ENCODE results near the gene CPM. TPM values are rescaled to one million over a fixed set of nuclear protein-coding genes. Genes with fewer than 3 reads are reported as not detected.

Gene CPM
- total and polyA plus RNA-seq, 2 of the 4 experiments (the other 2 are of a cell fraction): 2.0 to 8.8 TPM

DNA sequence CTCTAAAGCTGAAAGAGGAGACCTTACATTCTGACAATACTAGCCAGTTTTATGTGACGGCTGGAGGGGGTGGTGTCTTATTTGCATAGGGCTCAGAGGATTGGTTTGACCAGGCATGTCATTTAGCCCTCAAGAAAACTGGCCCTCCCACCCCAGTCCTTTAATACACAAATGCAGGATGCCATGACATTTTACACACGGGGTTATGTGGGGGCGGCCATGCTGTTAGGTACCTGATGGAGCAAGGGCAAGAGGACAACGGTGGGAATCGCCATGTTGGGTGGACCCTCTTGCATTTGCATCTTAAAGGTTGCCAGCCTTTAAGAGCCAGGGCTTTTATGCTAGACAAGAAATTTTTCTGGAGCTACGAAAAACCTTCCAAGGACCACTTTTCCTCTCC is 101.7 kb downstream of the CPM start:
- dilution Hi-C loops (cut with HindIII; ENCODE audit: low sequenced_read_pairs, unreplicated experiment): no loop called here
- Histone ChIP-seq H2BK15ac (ENCODE audit: low read depth, low read length) (no peak overlapping the region), H3K9me3 (ENCODE audit: control insufficient read depth, insufficient read depth, low read length) (no peaks in the 10 kb centered on the region), H3K9ac (ENCODE audit: low read depth, low read length) (no peak overlapping the region), H3K4me1 (ENCODE audit: control insufficient read depth, insufficient read depth, low read length) (peaks cover 2% of the 10 kb centered on the region), H3K79me1 (ENCODE audit: low read depth in 1 of 2, low read length in 2 of 2) (peaks cover 17 to 29% of the 10 kb centered on the region in 2 experiments), H3K9me1 (ENCODE audit: insufficient read depth, low read length) (0 out of 2 replicates have a peak, but pooled peaks cover 4% of the 10 kb centered on the region), H3K4ac (ENCODE audit: low read depth, low read length) (no peak overlapping the region), H2AFZ (replicated peaks; ENCODE audit: low read length, poor library complexity) (no peak overlapping the region), H2AK5ac (ENCODE audit: low read depth, low read length) (no peak overlapping the region), H2BK5ac (ENCODE audit: low read depth, low read length, poor library complexity, severe bottlenecking) (no peak overlapping the region), H2BK120ac (ENCODE audit: low read depth, low read length) (no peak overlapping the region), H3K56ac (ENCODE audit: extremely low read depth, insufficient read depth, low read length) (no peak overlapping the region), H4K5ac (ENCODE audit: low read depth, low read length) (no peak overlapping the region), H2AK9ac (replicated peaks; ENCODE audit: low read depth, low read length, poor library complexity) (no peak overlapping the region), H3K18ac (ENCODE audit: low read depth, low read length) (no peak overlapping the region), H3K27ac (ENCODE audit: insufficient read depth, low read length) (no peak overlapping the region), H3K23ac (ENCODE audit: low read depth, low read length) (no peak overlapping the region), H3K27me3 (ENCODE audit: control insufficient read depth, insufficient read depth, low read length) (no peaks in the 10 kb centered on the region), H2BK20ac (ENCODE audit: low read depth, low read length) (no peak overlapping the region), H3K14ac (replicated peaks; ENCODE audit: low read depth, low read length) (no peak overlapping the region), H4K8ac (ENCODE audit: low read depth in 2 of 2, low read length in 2 of 2) (no peak overlapping the region), H3K4me3 (ENCODE audit: insufficient read depth, low read depth, low read length) (no peak overlapping the region), H4K20me1 (ENCODE audit: insufficient read depth, low read length) (peaks cover 54% of the 10 kb centered on the region), H3K36me3 (ENCODE audit: control insufficient read depth, insufficient read depth, low read length) (peaks cover 51% of the 10 kb centered on the region), H3K4me2 (ENCODE audit: low read depth, low read length) (no peak overlapping the region), H4K91ac (ENCODE audit: insufficient read depth, low read depth, low read length) (no peak overlapping the region)
- BruUV-seq (replicated peaks): no TSS peak
- in situ Hi-C loops (cut with MboI; ENCODE audit: low sequenced_read_pairs): loop anchor here (25.0 kb wide), 1 partner anchor 756 kb away; the partner anchor contains the start of gene CCT2
- ChIA-PET POLR2A (ENCODE audit: unreplicated experiment) (no interaction called here), CTCF (interaction anchor here (0.6 to 1.9 kb wide), 4 partner anchors 8 to 359 kb away, joined by 3 to 4 read pairs (median 4); no protein-coding TSS in a partner anchor)
- WGBS, 2 experiments (ENCODE audit: extremely low coverage in 2 of 2, insufficient read length in 1 of 2): 88% methylated on average over 3 of the region's 6 CpGs; no CpG with 5 or more reads in 1 of the 2 experiments
- ATAC-seq (ENCODE audit: low read depth) (no peak), DNase-seq (no peak)
- TF ChIP-seq RAD21 (IDR thresholded peaks at IDR 0.05; ENCODE audit: low read length) (no peak), MXI1 (IDR thresholded peaks at IDR 0.05; ENCODE audit: borderline replicate concordance, low read depth, low read length) (no peak), RCOR1 (IDR thresholded peaks at IDR 0.05; ENCODE audit: insufficient replicate concordance, low read length) (no peak), CHD1 (IDR thresholded peaks at IDR 0.05; ENCODE audit: low read depth, low read length) (no peak), SMC3 (IDR thresholded peaks at IDR 0.05; ENCODE audit: low read depth, low read length) (no peak), NFE2L2 (IDR thresholded peaks at IDR 0.05; ENCODE audit: low read depth, low read length) (no peak), POLR2A (IDR thresholded peaks at IDR 0.05; ENCODE audit: low read depth, low read length) (no peak), MAZ (IDR thresholded peaks at IDR 0.05; ENCODE audit: borderline replicate concordance, low read depth, low read length) (no peak), BHLHE40 (IDR thresholded peaks at IDR 0.05; ENCODE audit: low read depth, low read length) (no peak), MAFK (IDR thresholded peaks at IDR 0.05; ENCODE audit: low read depth, low read length) (no peak)
- TF ChIP-seq, protein P1, sequence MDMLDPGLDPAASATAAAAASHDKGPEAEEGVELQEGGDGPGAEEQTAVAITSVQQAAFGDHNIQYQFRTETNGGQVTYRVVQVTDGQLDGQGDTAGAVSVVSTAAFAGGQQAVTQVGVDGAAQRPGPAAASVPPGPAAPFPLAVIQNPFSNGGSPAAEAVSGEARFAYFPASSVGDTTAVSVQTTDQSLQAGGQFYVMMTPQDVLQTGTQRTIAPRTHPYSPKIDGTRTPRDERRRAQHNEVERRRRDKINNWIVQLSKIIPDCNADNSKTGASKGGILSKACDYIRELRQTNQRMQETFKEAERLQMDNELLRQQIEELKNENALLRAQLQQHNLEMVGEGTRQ (IDR thresholded peaks at IDR 0.05; ENCODE audit: low read depth, low read length): no peak
- TF ChIP-seq, protein P2, sequence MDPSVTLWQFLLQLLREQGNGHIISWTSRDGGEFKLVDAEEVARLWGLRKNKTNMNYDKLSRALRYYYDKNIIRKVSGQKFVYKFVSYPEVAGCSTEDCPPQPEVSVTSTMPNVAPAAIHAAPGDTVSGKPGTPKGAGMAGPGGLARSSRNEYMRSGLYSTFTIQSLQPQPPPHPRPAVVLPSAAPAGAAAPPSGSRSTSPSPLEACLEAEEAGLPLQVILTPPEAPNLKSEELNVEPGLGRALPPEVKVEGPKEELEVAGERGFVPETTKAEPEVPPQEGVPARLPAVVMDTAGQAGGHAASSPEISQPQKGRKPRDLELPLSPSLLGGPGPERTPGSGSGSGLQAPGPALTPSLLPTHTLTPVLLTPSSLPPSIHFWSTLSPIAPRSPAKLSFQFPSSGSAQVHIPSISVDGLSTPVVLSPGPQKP (IDR thresholded peaks at IDR 0.05; ENCODE audit: borderline replicate concordance, low read depth, low read length): no peak
- TF ChIP-seq, protein P3, sequence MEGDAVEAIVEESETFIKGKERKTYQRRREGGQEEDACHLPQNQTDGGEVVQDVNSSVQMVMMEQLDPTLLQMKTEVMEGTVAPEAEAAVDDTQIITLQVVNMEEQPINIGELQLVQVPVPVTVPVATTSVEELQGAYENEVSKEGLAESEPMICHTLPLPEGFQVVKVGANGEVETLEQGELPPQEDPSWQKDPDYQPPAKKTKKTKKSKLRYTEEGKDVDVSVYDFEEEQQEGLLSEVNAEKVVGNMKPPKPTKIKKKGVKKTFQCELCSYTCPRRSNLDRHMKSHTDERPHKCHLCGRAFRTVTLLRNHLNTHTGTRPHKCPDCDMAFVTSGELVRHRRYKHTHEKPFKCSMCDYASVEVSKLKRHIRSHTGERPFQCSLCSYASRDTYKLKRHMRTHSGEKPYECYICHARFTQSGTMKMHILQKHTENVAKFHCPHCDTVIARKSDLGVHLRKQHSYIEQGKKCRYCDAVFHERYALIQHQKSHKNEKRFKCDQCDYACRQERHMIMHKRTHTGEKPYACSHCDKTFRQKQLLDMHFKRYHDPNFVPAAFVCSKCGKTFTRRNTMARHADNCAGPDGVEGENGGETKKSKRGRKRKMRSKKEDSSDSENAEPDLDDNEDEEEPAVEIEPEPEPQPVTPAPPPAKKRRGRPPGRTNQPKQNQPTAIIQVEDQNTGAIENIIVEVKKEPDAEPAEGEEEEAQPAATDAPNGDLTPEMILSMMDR (conservative IDR thresholded peaks at IDR 0.05; ENCODE audit: low read depth, low read length): no peak
- intact Hi-C loops (cut with micrococcal nuclease): no loop called here
